H1 (cell line): ENCODE data around the gene HS3ST3B1.

Experiments used
- RXRA ChIP-seq: IDR thresholded peaks from 2 replicates; pipeline ENCODE4 v1.6.1; 2011; ENCODE audit warnings: low read depth, mild to moderate bottlenecking, low read length, moderate library complexity; ENCODE audit not compliant: insufficient read depth
- SIN3A ChIP-seq, 2 experiments: IDR thresholded peaks in 1 of 2; conservative IDR thresholded peaks in 1 of 2; 2 replicates each; pipeline ENCODE4 v1.6.1; 2011 to 2012; ENCODE audit warnings: low read length in 2 of 2, improper control_type of control experiment in 1 of 2, low read depth in 1 of 2, mild to moderate bottlenecking in 1 of 2
- TBP ChIP-seq: IDR thresholded peaks from 2 replicates; pipeline ENCODE4 v1.6.1; 2011; ENCODE audit warnings: low read depth, low read length, improper control_type of control experiment
- ZNF274 ChIP-seq: IDR thresholded peaks from 2 replicates; pipeline ENCODE4 v1.7.0; 2012; ENCODE audit warnings: low read length, borderline replicate concordance; ENCODE audit errors: extremely low read depth
- TF ChIP-seq, protein P1 (sequence below), 3 experiments: IDR thresholded peaks; 1 replicate in 2 of 3; 2 replicates in 1 of 3; pipeline versions ENCODE4 v1.5.1 to v1.6.1; 2011; ENCODE audit warnings: low read length in 3 of 3, mild to moderate bottlenecking in 3 of 3, inconsistent platforms in 2 of 3, low read depth in 1 of 3, moderate library complexity in 1 of 3; ENCODE audit not compliant: insufficient read depth in 1 of 3; ENCODE audit errors: control extremely low read depth in 1 of 3

DNA sequence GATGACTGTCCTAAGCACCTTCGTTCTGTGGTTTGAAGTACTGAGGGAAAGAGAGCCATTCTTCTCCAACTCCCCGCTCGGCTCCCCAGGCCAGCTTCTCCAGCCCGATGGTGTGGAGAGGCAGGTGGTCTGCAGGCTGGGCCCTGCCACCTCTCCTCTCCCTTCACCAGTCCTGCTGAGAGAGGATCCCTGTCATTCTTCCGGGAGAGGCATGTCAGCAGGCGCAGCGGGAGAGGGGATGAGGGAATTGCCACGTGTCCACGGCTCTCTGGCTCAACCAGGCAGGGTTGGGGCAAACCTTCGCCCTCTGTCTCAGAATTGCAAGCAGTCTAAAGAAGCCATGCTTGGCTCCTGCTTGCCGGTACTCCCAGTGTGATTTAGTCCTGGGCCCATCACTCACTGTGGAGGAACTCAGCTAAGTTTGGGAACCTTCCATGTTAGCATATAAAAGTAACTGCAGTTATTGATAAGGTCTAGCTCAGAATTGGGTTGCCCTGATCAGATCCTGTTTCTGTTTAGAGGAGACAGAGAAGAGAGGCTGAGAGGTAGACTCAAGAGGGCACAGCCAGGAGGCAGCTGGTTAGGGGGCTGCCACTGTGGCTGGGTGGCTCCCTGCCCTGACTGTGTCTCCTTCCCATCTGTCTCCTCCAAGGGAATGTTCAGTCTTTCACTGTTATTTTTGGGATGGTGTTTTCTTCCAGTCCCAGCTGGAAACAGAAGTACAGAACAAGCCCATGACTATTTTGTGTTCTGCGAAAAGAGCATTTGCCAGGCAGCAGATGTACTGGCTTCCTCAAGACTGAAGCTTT, 17.4 kb downstream of the HS3ST3B1 start:
- TF ChIP-seq, protein P1, sequence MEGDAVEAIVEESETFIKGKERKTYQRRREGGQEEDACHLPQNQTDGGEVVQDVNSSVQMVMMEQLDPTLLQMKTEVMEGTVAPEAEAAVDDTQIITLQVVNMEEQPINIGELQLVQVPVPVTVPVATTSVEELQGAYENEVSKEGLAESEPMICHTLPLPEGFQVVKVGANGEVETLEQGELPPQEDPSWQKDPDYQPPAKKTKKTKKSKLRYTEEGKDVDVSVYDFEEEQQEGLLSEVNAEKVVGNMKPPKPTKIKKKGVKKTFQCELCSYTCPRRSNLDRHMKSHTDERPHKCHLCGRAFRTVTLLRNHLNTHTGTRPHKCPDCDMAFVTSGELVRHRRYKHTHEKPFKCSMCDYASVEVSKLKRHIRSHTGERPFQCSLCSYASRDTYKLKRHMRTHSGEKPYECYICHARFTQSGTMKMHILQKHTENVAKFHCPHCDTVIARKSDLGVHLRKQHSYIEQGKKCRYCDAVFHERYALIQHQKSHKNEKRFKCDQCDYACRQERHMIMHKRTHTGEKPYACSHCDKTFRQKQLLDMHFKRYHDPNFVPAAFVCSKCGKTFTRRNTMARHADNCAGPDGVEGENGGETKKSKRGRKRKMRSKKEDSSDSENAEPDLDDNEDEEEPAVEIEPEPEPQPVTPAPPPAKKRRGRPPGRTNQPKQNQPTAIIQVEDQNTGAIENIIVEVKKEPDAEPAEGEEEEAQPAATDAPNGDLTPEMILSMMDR (IDR thresholded peaks at IDR 0.05; ENCODE audit: control extremely low read depth in 1 of 3, insufficient read depth in 1 of 3, low read depth in 1 of 3, low read length in 3 of 3): no peak
- 0 out of 4 replicates have a peak, but pooled peaks of 1 of the 2 experiments have one; percentile 7 for TF ChIP-seq SIN3A (conservative IDR thresholded peaks at IDR 0.05 in 1 of 2, IDR thresholded peaks at IDR 0.05 in 1 of 2; ENCODE audit: low read depth in 1 of 2, low read length in 2 of 2)
- TF ChIP-seq RXRA: no peak
- TF ChIP-seq ZNF274: no peak
- TF ChIP-seq TBP: no peak
